T-helper 9 cell (primary cell): Measurements from ENCODE around the gene MGA.

Experiments
- DNase-seq: peaks from one replicate; pipeline ENCODE4 v3.0.0-alpha.2; 2020

Gene MGA

DNA sequence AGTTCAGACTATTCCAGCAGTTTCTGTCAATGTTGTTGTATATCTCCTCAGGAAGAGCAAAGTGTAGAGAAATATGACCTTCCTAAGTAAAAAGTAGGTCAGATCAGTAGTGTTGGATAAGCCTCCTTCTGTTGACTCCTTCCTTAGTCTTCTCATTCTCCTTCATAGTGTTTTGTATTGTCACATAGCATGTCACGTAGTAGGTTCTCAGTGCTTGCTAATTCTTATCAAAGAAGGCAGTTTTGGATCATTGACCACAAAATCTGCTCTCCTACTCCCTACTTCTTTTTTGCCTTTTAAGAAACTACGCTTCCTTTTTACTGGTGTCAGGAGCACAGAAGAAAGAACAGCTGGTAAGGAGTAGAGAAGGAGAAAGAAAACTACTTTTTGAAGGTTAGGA is 1.0 kb upstream of the MGA start:
- no peak for DNase-seq

DNA sequence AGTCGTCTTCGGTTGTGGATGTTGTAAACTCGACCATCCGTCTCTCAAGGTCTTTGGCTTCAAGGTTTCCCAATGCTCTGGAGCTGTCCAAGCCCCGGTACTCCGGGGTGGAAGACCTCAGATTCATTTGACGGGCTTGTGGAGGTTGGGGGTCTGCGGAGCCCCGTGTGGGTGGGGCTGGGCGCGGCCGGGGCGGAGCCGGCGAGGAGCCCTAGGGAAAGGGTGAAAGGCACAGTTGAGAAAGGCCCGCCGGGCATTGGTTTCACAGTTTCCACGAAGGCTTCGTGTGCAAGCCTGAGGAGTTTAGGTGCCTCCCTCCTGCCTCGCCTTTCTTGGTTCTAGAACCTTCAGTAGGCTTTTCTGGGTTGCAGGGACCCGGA is 360 bp upstream of the MGA start:
- DNase-seq, result no peak

DNA sequence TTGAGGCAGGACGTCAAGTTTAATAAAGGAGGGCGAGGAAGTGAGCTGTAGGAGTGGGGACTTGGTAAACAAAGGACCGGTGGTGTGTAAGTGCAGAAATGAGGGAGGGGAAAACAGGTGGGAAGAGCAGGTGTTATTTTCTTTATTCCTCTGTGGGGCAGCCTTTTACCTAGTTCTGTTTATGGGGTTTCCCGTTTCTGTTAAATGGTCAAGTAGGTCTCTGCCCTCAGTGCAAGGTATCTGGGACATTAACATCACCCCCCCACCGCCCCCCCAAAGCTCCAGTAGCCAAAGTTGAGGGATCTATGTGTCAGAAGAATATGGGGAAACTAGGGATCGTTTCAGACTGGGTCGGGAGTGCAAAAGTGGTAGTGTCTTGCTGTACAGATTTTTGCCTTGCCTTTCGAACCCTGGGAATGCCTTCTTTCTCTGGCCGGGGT is 893 bp downstream of the MGA start:
- DNase-seq, result no peak

DNA sequence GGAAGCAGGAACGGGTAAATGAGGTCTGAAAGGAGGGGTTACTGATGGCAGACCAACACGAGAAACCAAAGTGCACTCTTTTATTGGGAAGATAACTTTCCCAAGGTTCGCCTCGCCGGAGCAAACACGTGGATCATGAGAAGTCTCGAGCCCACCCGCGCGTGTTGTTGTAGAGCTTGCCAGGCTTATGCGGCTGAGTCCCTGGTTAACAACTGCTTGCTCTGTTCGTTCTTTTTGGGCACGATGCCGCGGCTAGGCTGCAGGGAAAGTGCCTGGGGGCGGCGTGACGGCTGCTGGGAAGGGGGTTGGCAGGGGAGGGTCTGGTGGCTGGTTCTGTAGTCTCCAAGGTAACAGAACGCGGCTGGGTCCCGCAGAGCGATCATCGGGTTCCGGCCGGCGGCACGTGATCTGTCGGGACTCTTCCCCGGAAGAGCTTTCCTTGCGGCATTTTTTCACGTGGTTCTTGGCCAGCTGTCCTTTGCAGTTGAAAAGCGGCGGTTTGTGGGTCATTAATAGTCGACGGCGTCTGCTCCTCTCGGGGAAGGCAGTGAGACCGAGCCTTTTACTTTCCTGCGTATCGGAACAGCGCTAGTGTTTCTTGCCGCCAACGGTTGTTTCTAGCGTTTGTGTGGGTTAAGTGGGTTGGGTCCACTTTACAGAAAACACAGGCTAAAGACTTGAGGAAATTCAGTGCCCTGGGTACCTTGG is 1.5 kb downstream of the MGA start:
- DNase-seq, result peak; percentile 70

DNA sequence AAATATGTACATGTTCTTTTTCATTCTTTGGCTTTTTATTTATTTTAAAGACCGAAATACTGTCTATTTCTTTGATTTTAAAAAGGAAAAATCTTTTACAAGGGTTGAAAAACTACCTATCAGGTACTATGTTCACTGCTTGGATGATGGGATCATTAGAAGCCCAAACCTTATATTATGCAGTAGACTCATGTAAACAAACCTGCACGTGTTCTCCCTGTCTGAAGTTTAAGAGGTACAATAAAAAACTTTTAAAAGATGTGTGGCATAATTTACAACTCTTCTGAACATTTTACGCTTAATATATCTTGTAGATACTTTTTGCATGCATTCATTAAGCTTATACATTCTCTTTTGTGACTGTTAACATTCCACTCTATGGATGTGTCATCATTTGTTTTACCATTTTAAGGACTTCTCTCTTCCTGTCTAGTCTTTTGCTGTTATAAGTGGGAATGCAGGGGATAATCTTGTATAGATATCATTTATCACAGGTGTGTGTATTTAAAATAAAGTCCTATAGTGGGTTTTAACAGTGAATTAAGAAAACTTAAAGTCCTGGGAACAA is 6.2 kb downstream of the MGA start:
- no peak for DNase-seq

DNA sequence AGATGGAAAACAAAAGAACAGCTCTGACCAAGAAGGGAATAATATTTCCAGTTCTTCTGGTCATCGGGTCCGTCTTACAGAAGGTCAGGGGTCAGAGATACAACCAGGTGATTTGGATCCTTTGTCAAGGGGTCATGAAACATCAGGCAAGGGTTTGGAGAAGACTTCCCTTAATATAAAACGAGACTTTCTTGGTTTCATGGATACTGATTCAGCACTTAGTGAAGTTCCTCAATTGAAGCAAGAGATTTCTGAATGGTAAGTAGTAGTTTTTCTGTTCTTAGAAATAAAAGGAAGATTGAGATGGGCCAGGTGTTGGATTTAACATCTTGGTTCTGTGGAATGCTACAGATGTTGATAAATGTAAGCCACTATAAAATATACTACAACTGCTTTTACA is 9.5 kb downstream of the MGA start:
- no peak for DNase-seq

DNA sequence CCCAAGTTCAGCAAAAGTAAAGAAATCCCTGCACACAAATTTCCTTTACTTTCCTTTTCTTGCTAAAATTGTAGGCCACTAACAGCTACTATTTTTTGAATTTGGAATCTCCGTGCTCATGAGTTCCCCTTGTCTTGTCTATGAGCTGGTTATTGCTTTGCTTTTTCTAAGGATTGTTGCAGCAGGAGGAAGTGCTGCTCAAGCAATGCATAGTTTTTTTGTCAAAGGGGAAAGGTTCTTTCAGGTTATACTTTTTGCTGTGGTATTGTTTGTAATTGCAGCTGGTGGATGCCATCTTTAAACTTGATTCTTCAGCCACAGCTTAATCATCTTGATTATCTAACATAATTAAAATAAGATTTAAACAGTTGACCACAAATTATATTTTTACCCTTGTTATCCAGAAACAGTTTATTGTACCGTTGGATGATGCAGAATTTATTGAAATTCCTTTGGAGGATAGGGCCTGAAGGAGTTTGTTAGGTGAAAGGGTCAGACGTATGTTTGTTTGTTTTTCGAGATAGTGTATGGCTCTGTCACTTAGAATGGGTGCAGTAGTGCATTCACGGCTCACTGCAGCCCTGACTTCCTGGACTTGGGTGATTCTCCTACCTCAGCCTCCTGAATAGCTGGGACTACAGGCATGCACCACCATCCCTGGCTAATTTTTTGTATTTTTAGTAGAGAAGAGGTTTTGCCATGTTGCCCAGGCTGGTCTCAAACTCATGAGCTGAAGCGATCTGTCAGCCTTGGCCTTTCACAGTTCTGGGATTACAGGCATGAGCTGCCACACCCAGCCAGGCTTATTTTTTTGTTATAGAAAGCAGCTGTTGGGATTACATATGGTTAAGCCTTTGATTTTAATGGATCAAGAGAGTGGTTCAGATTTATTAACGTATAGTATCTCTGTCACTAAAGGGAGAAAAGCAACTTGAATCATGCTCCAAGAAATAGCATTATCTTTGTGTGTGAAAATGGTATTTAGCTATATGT is 11.7 kb downstream of the MGA start:
- no peak for DNase-seq

DNA sequence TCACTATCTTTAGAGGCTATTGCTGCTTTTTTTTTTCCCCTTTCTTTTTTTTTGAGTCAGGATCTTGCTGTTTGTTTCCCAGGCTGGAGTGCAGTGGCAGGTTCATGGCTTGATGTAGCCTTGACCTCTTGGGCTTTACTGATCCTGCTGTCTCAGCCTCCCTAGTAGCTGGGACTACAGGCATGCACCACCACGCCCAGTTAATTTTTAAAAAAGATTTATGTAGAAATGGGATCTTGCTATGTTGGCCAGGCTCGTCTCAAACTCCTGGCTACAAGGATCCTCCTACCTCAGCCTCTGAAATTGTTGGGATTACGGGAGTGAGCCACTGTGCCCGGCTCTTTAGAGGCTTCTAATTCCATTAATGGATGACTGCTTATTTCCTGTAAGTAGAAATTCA is 15.1 kb downstream of the MGA start:
- no peak for DNase-seq

DNA sequence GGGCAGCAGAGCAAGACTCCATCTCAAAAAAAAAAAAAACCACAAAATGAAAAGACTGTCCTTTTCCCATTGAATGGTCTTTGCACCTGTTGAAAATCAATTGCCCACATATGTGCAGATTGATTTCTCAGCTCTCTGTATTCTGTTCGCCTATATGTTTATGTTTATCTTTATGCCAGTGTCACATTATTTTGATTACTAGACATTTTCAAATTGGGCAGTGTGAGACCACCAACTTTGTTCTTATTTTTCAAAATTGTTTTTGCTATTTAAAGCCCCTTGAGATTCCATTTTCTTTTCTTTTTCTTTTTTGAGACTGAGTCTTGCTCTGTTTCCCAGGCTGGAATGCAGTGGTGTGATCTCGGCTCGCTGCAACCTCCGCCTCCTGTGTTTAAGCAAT is 18.5 kb downstream of the MGA start:
- no peak for DNase-seq

DNA sequence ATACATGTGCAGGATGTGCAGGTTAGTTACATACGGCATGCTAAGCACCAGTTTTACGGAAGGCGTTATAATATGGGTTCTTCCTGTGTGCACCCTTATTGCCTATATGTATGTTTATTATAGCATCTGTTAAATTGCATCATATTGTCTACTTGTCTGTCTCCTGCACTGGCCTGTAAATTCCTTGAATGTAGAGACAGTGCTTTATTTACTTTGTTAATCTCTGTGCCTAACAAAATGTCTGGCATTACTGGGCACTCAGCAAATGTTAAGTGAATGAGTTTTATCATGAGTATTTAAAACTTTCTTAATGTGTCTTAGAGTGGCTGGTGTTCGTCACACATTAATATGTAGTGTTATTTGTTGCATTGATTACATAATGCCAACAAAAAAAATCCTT is 23.8 kb downstream of the MGA start:
- no peak for DNase-seq

DNA sequence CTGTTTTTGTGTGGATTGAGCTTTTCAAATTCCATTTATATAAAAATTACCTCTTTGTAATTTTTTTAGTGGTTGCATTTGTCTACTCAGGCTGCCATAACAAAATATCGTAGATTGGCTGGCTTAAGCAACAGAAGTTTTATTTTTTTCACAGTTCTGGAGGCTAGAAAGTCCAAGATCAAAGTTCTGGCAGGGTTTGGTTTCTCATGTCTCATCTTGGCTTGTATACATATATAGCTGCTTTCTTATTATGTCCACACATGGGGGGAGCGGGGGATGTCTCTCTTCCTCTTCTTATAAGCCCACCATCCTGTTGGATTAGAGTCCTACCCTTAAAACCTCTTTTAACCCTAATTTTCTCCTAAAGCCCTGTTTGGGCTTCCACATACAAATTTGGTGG is 28.5 kb downstream of the MGA start:
- DNase-seq, result no peak

DNA sequence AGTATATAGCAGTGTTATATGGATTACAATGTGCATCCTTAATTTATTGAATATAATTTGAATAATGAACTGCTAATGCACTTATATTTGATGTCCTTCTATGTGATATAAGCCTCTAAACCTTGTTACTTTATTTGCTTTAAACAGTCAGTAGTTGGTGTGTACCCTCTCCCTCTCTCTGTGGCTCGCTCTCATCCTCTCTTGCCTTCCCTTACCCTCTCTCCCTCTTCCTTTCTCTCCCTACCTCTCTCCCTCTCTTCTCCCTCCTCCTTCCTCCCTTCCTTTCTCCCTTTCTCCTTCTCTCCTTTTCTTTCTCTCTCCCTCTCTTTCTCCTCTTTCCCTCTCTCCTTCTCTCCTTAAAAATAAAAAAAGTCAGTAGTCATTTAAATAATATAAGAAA is 28.9 kb downstream of the MGA start:
- no peak for DNase-seq

DNA sequence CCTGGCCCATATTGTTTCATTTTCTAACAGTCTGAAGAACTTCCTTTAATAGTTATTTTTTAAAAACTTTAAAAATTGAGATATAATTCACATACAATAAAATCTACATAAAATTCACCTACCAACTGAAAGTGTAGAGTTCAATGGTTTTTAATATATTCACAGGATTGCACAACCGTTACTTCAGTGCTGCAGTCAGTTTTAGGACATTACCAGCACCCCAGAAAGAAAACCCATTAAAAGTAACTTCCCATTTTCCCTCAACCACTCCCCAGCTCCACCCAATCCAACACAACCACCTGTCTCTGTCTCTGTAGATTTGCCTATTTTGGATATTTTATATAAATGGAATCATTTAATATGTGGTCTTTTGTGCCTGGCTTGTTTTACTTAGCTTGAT is 29.6 kb downstream of the MGA start:
- no peak for DNase-seq

DNA sequence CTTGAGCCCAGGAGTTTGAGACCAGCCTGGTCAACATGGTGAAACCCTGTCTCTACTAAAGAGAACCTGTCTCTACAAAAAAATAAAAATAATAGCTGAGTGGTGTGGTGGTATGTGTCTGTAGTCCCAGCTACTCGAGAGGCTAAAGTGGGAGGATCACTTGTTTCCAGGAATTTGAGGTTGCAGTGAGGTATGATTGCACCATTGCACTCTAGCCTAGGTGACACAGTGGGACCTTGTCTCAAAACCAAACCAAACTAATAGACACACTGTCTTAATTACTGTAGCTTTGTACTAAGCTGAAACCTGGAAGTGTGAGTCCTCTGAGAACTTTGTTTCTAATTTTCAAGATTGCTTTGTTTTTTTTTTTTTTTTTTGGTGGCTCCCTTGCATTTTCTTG is 30.4 kb downstream of the MGA start:
- DNase-seq, result no peak

DNA sequence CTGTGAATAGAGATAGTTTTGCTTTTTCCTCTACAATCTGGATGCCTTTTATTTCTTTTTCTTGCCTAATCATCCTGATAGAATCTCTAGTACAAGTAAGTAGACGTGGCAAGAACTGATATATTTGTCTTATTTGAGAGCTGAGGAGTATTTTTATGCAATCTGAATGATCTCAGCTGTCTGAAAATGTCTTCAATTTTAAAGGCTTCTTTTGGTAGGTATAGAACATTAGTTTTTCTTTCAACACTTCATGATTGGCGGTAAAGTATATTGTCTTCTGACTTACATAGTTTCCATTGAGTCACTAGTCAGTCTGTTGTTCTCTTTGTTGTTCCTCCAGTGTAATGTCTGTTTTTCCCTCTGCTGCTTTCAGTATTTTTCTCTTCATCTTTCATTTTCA is 31.3 kb downstream of the MGA start:
- no peak for DNase-seq

DNA sequence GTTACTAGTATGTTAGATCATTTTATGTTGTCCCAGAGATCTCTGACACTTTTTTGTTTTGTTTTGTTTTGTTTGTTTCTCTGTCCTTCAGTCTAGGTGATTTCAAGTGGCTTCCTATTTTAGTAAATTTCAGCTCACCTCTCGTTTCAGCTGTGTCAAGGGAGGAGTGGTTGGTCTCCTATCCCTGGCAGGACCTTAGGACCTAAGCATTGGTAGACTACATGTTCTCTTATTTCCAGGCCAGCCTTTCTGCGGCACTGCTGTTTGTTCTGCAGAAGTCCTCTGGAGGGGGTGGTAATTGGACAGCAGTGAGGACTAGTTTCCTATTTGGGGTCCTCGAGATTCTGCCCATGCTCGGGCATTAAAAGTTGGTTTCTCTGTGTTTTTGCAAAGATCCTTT is 31.8 kb downstream of the MGA start:
- no peak for DNase-seq

DNA sequence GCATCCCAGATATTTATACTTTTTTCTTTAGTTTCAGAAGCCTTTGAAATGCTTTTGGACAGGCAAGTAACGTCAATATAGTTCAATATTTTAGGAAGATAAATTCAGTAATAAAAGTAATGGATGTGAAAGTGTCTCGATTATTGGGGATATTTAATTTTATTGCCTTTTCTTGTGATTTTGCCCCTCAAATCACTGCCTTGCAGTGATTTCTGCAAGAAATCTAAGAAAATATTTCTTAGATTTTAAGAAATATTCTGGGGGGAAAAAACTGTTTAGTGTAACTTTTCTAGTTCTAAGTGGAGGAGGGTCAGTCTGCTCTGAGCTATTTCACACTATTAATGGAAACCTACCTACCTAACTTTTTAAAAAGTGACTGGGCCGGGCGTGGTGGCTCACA is 33.6 kb downstream of the MGA start:
- DNase-seq, result no peak

DNA sequence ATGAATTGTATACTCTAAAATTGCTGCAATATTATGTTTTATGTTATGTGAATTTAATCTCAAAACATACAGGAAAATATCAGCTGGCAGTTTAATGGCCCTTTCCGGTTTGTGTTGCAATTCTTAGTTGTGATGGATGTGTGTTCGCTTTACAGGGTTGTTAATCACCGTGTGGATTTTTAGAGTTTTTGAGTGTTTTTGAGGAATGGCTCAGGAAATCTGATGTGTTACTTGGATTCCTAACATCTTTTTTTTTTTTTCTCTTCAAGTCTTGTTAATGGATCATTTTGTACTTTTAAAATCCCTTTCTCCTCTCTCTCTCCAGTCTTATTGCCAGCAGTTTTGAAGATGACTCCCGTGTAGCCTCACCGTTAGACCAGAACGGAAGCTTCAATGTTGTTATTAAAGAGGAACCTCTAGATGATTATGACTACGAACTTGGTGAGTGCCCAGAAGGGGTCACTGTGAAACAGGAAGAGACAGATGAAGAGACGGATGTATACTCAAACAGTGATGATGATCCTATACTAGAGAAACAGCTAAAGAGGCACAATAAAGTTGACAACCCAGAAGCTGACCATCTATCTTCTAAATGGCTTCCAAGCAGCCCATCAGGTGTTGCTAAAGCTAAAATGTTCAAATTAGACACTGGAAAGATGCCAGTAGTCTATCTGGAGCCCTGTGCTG is 35.7 kb downstream of the MGA start:
- peak; percentile 6 for DNase-seq

DNA sequence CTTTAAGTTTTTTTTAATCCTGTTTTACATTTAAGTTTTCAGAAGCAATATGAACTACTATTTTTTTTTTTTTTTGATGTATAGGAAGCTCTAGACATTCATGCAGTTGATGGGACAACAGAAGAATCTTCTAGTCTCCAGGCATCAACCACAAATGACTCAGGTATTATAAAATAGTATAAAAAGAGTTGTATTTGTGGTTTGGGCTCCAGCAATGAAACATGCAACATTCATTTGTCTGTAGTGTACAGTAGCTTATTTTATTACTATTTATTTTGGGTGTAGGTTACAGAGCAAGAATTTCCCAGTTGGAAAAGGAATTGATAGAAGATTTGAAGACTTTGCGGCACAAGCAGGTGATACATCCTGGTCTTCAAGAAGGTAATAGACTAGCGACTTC is 38.6 kb downstream of the MGA start:
- no peak for DNase-seq

DNA sequence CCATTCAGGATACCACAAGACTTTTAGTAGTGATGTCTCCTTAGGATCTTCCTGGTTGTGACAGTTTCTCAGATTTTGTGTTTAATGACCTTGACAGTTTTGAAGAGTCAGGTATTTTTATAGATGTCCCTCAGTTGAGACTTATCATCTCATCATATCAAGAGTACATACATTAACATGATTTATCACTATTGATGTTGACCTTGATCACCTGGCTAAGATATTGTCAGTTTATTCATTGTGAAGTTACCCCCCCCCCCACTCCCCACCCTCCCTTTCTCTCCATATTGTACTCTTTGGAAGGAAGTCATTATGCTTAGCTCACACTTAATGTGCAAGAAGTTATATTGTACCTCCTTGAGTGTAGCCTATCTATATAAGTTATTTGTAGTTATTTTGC is 42.9 kb downstream of the MGA start:
- no peak for DNase-seq

DNA sequence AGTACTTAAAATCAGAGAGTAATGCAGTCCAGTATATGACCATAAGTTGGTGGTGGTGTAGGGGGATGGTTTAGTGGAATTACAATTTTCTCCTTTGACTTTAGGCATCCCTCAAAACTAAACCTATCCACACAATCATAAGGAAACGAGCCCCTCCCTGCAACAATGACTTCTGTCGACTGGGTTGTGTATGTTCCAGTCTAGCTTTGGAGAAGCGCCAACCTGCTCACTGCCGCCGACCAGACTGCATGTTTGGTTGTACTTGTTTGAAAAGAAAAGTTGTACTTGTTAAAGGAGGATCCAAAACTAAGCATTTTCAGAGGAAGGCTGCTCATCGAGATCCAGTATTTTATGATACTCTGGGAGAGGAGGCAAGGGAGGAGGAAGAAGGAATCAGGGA is 52.8 kb downstream of the MGA start:
- DNase-seq, result no peak

DNA sequence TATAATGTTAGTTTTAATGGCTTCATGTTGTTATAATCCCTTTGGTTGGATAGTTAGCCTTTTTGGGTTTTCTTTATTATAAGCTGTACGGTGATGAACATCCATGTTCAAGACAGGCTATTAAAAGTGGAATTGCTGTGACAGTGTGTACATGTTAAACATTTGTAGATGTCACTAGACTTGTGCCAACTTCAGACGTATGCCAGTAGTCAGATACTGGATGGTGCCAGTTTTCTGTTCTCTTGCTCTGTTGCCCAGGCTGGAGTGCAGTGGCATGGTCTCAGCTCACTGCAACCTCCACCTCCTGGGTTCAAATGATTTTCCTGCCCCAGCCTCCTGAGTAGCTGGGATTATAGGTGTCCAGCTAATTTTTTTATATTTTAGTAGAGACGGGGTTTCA is 54.1 kb downstream of the MGA start:
- DNase-seq, result no peak

DNA sequence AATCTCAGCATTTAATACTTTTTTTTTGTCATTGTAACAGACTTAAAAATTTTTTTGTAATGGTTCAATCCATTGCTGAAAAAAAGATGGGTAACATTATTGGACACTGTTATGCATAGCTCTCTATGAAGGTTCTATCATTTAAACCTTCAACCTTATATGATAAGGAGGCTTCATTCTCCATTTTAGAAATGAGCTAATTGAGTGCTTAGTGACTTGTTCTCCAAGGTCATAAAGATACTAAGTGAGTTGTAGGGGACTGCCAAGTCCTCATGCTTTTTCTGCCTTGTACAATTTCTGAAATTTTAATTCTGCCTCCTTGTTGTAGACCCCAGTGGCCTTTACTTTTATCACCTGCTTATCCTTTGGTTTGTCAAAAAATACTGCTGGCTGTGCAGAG is 56.7 kb downstream of the MGA start:
- DNase-seq, result no peak
